ENCODE measurements around the gene ZNF626. TPM values are rescaled to one million over a fixed set of nuclear protein-coding genes. Genes with fewer than 3 reads are reported as not detected.
A peak's percentile ranks its signal among the peaks of the same experiment; 100 is the strongest.

Gene ZNF626
- total RNA-seq, 1 donor from 2014 or later: 7.8 TPM

DNA sequence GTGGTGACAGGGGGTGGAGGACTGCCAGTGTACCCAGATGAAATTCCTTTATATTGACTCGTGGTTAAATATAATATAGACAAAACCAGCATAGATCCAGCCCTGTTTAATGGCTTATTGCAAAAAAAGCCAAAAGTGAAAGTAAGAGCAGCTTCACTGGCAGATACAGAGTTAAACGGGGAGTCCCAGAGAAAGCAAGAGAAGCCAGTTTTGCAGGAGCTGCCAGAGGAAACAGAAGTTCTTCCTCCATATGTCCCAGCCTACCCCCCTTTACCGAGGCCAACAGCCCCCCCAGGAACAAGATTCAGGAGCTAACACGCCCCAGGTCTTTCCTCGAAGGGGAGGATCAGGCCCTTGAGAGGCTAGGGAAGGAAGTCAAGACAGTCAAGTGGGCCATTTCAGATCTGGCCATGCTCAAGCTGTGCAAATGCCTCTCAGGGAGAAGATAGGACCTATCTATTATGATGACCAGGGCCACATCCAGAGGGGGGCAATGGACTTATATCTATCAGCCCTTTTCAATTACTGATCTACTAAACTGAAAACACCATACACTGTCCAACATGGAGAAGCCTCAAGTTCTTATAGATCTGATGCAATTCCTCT lies 48.6 kb downstream of the ZNF626 start:
- Histone ChIP-seq H3K27me3 (ENCODE audit: low read depth) (no peaks in the 10 kb centered on the region), H3K4me1 (no peaks in the 10 kb centered on the region), H3K9me3 (replicated peaks) (peaks cover 95% of the 10 kb centered on the region), H3K36me3 (no peaks in the 10 kb centered on the region), H3K27ac (replicated peaks) (no peak overlapping the region), H3K4me3 (peak overlapping the region; percentile 34)
- no peak for DNase-seq
- intact Hi-C loops (cut with micrococcal nuclease): no loop called here
- TF ChIP-seq, protein P1, sequence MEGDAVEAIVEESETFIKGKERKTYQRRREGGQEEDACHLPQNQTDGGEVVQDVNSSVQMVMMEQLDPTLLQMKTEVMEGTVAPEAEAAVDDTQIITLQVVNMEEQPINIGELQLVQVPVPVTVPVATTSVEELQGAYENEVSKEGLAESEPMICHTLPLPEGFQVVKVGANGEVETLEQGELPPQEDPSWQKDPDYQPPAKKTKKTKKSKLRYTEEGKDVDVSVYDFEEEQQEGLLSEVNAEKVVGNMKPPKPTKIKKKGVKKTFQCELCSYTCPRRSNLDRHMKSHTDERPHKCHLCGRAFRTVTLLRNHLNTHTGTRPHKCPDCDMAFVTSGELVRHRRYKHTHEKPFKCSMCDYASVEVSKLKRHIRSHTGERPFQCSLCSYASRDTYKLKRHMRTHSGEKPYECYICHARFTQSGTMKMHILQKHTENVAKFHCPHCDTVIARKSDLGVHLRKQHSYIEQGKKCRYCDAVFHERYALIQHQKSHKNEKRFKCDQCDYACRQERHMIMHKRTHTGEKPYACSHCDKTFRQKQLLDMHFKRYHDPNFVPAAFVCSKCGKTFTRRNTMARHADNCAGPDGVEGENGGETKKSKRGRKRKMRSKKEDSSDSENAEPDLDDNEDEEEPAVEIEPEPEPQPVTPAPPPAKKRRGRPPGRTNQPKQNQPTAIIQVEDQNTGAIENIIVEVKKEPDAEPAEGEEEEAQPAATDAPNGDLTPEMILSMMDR (IDR thresholded peaks at IDR 0.05; ENCODE audit: borderline replicate concordance): no peak

DNA sequence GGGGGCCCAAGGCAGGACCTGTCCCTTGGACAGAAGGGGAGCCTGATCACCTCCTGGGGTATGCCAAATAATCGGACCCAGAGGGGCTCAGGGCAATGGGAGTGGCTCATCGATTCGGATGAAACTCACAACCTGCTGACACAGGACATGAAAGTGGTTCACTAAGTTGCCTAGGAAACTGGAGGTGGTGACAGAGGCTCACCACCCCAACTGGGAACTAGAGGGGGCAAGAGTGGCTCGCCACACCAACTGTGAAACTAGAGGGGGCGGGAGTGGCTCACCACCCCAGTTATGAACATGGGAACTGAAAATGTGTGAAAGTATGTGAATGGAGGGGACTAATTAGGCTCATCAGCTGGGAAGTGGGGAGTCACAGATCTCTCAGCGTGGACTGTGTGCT lies 49.5 kb downstream of the ZNF626 start:
- Histone ChIP-seq H3K4me3 (peak overlapping the region; percentile 34), H3K27me3 (ENCODE audit: low read depth) (no peaks in the 10 kb centered on the region), H3K9me3 (replicated peaks) (peaks cover 95% of the 10 kb centered on the region), H3K4me1 (no peaks in the 10 kb centered on the region), H3K27ac (replicated peaks) (no peak overlapping the region), H3K36me3 (no peaks in the 10 kb centered on the region)
- TF ChIP-seq, protein P1 (IDR thresholded peaks at IDR 0.05; ENCODE audit: borderline replicate concordance): no peak
- no peak for DNase-seq
- intact Hi-C loops (cut with micrococcal nuclease): no loop called here

DNA sequence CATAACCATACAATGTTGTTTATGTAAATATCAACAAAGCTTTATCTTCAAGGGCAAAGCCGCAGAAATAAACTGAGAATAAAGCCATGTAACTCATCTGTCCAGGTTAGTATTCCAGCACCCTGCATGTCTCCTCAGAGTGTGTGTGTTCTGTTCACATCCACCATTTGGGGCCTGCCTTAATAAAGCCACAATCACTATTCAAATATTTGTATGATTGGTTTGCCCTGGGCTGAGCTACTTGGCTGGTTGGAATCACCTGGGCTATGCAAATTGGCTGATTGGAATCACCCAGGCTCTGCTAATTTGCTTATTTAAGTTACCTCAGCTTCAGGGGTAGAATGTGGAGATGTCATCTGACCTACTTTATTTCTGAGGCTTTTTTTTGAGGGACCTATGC lies 53.4 kb downstream of the ZNF626 start:
- Histone ChIP-seq H3K4me3 (no peak overlapping the region), H3K27ac (replicated peaks) (no peak overlapping the region), H3K36me3 (no peaks in the 10 kb centered on the region), H3K4me1 (no peaks in the 10 kb centered on the region), H3K9me3 (replicated peaks) (peaks cover 95% of the 10 kb centered on the region), H3K27me3 (ENCODE audit: low read depth) (no peaks in the 10 kb centered on the region)
- DNase-seq: no peak
- TF ChIP-seq, protein P1 (IDR thresholded peaks at IDR 0.05; ENCODE audit: borderline replicate concordance): no peak
- intact Hi-C loops (cut with micrococcal nuclease): no loop called here

Other genes with a start within 250 kb of the ZNF626 start
- gene ZNF737, start 95.8 kb downstream of the ZNF626 start, total RNA-seq: 4.2 TPM
- gene ZNF66, start 114.7 kb upstream of the ZNF626 start, total RNA-seq: 0.91 TPM

Measured in left ventricle myocardium inferior (tissue), 1 donor.